HG03457 (cell line): ENCODE results near the gene KIR3DL2.
"Not testable (repeated sequence)": the region's sequence is repeated elsewhere in the genome, so short reads cannot be mapped to it uniquely, and the experiment has no call there.

Experiments
- ATAC-seq: cut with Tn5 transposase; IDR thresholded peaks from one replicate; pipeline ENCODE4 v1.9.1; 2021; ENCODE audit warnings: moderate number of reproducible peaks; ENCODE audit not compliant: unreplicated experiment

Gene KIR3DL2

GRCh38 chr19:54863459-54863858, 13.2 kb downstream of the KIR3DL2 start:
- ATAC-seq, result not testable (repeated sequence)

DNA sequence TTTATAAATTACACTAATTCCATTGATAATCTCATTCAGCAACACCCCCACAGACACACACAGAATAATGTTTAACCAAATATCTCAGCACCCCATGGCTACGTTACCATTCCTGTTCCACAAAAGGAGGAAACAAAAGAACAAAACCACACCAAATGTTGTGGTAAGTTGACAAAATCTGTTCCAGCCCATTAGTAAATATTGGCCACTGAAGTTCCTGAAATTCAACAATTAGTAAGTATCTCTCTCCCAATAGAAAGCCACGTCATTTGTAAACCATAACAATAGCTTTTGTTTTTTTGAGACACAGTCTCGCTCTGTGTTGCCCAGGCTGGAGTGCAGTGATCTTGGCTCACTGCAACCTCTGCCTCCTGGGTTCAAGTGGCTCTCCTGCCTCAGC, 21.5 kb downstream of the KIR3DL2 start:
- ATAC-seq, result no peak

GRCh38 chr19:54873990-54874389, 23.7 kb downstream of the KIR3DL2 start, which contains the start of gene FCAR:
Gene FCAR (plus strand): TSS chr19:54874235. CDS start chr19:54874290, 55 bp downstream.
- ATAC-seq, result no peak

DNA sequence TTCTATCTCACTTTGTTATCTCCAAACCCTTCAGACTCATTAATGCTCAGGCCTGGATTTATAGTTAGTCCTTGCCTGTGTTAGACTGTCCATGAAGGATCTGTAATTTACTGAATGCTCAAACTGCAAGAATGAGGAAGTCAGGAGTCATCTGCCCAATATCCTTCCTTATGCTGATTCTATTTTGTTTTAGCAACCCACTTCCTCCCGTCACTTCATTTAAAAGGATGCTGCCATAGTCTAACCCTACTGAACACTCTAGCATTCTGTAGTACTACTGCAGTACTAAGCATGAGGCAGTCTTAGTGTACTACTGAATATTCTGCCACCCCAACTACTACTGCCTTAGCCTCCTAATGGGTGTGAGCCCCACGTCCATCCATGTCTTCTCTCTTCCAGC, 25.3 kb downstream of the KIR3DL2 start:
- no peak for ATAC-seq

DNA sequence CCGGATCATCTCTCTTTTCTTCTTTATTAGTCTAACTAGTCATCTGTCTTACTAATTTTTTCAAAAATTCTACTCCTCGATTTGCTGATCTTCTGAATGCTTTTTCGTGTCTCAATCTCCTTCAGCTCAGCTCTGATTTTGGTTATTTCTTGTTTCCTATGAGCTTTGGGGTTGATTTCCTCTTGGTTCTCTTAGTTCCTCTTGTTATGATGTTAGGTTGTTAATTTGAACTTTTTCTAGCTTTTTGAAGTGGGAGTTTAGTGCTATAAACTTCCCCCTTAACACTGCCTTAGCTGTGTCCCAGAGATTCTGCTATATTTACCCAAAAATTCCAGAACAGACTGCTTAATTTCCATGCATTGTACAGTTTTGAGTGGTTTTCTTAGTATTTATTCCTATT, 27.2 kb downstream of the KIR3DL2 start:
- ATAC-seq, result no peak

DNA sequence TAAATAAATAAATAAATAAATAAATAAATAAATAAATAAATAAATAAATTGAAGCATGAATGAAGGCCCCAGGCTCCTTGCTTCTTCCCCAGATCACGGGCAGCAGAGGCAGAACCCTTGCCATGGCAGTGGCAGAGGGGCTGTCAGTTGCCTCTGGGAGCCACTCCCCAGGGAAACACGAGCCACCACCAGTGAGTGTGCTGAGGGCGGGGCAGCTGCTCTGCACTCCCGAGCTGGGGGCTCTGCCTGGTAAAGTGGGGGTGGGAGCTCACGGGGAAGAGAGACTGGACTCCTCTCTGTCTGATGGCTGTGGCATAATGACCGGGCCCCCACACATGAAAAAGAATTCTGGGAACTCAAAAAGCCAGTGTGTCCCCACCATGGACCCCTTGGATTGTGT, 31.6 kb downstream of the KIR3DL2 start:
- ATAC-seq, result no peak

- no peak for ATAC-seq
Observed at GRCh38 chr19:54882758-54883157, 32.5 kb downstream of the KIR3DL2 start.

GRCh38 chr19:54883228-54883627, 33.0 kb downstream of the KIR3DL2 start:
- no peak for ATAC-seq

DNA sequence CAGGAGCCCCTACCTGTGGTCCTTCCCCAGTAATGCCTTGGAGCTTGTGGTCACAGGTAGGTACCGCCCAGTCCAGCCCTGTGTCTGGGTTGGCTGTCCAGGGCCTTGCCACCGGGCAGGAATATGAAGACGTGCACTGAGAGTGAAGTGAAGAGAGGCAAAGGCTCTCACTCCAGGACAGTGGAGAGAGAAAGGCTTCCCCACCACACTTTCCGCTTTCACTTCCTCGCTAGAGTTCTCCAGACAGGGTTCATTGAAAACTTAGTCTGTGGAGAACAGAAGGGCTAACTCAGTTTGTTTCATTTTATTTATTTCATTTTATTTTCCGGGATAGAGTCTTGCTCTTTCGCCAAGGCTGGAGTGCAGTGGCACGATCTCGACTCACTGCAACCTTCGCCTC, 38.0 kb downstream of the KIR3DL2 start:
- ATAC-seq, result no peak

- no peak for ATAC-seq
Observed at GRCh38 chr19:54889566-54889965, 39.3 kb downstream of the KIR3DL2 start.

DNA sequence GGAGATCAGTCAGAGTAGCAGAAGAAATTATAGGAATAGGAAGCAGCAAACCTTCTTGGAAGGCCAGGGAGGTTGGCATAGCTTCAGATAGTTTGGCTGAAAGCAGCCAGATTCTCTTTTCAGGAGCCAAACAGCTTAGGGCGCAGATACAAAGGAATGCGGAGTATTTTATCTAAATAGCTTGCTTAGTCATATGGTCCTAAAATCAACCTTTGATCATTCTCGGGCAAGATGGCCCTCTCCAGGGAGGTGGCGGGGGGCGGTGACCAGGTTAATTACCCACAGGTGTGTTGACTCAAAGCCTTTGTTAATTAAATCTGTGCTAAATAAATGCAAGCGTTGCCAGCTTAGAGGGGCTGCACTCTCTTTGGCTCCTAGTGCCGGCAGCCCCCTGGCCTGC, 43.2 kb downstream of the KIR3DL2 start:
- no peak for ATAC-seq

DNA sequence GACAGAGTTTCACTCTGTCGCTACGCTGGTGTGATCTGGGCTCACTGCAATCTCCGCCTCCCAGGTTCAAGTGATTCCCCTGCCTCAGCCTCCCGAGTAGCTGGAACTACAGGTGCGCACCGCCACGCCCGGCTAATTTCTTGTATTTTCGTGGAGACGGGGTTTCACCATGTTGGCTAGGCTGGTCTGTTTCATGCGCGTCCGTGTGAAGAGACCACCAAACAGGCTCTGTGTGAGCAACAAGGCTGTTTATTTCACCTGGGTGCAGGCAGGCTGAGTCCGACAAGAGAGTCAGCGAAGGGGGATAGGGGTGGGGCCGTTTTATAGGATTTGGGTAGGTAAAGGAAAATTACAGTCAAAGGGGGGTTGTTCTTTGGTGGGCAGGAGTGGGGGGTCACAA, 43.9 kb downstream of the KIR3DL2 start:
- not testable (repeated sequence) for ATAC-seq

- ATAC-seq, result no peak
Observed at GRCh38 chr19:54896036-54896435, 45.8 kb downstream of the KIR3DL2 start.

GRCh38 chr19:54898685-54899084, 48.4 kb downstream of the KIR3DL2 start:
- not testable (repeated sequence) for ATAC-seq

- ATAC-seq, result not testable (repeated sequence)
Observed at GRCh38 chr19:54899646-54900045, 49.4 kb downstream of the KIR3DL2 start.

- not testable (repeated sequence) for ATAC-seq
Observed at GRCh38 chr19:54901153-54901552, 50.9 kb downstream of the KIR3DL2 start.

DNA sequence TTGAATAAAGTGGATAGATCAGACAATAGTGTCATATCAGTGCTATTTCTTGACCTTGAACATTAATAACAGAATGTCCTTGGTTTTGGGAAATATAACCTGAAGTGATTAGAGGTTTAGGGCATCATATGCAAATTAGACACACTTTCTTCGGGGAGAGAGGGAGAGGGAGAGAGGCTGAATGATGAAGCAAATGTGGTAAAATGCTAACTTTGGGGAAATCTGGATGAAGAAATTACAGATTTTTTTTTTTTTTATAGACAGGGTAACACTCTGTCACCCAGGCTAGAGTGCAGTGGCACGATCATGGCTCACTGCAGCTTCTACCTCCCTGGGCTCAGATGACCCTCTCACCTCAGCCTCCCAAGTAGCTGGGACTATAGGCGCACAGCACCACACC, 51.8 kb downstream of the KIR3DL2 start:
- no peak for ATAC-seq

GRCh38 chr19:54903303-54903702, 53.1 kb downstream of the KIR3DL2 start:
- no peak for ATAC-seq

DNA sequence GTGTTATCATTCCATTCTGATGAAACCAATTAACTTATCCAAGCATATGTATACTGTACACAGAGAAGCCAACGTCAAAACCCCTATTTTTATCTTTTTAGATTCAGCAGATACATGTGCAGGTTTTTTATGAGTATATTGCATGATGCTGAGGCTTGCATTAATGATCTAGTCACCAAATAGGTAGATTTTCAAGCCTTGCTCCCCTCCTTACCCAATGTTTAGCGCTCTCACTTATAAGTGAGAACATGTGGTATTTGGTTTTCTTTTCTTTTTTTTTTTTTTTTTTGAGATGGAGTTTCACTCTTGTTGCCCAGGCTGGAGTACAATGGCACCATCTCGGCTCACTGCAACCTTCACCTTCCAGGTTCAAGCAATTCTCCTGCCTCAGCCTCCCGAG, 54.0 kb downstream of the KIR3DL2 start:
- not testable (repeated sequence) for ATAC-seq

DNA sequence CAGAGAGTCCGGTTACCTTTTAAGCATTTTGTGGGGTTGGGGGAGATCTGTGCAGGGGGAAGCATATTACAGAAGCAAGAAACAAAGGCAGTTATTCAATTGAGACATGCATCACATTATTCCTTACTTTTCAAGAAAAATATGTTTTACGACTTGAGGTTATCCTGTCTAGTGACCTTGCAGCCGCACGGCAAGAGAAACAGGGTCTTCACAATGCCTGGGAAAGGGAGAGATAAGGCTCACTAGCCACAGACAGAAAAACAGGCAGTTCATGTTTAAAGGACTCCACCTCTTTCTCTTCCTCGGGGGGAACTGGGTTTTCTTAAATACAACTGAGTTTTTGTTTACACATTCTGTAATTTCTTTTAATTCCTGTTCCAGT, 55.2 kb downstream of the KIR3DL2 start:
- ATAC-seq, result no peak

DNA sequence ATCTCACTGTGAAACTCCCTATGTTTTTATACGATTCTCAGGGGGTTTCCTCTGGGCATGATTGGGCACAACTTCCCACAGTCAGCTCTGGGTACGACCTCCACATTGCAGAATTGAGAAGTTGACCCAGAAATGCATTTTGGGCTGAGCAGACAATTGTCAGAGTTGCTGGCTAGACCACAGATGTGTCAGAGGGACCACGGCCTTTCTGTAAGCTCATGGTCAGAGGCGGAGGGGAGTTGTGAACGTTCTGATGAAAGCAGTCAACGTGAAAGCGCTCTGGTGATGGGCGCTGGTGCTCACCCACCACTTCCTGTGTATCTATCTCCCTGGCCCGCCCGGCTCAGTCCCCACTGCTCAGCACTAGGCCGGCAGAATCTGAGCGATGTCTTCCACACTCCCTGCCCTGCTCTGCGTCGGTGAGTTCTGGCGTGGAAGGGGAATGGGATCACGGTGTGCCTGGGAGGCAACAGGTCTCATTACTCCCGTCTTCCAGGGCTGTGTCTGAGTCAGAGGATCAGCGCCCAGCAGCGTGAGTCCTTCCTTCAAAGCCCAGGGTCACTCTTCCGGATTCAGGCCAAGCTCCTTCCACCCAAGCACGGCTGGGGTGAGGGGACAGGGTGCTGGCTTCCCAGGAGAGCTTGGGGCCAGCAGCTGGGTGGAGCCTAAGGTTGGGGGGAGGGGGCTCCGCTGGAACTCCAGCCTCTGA, 55.7 kb downstream of the KIR3DL2 start, which contains the start of gene NCR1:
TSS of gene NCR1 (plus strand) at position 346 of the 709 bp plus-strand sequence. CDS start at position 386, 40 bp downstream.
- no peak for ATAC-seq

DNA sequence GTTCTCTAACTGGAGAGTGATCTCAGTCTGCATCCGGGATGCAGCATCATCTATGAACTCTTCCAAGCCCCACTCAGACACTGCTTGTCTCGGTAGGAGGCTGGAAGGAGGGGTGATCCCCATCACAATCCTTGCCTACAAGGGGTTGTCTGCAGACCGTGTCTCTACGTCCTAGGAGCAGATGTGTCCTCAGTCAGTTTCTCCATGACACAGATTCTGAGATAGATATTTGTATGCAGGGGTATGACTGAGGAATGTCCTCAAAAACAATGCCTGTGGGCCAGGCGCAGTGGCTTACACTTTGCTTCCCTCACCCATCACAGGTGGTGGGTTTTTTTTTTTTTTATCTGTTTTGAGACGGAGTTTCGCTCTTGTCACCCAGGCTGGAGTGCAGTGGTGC, 56.6 kb downstream of the KIR3DL2 start:
- no peak for ATAC-seq

- ATAC-seq, result not testable (repeated sequence)
Observed at GRCh38 chr19:54907899-54908298, 57.7 kb downstream of the KIR3DL2 start.
